Transverse colon (tissue), 4 donors: ENCODE results near the gene ERGIC1. TPM values are rescaled to one million over a fixed set of nuclear protein-coding genes. Genes with fewer than 3 reads are reported as not detected.
"Not testable (repeated sequence)": the region's sequence is repeated elsewhere in the genome, so short reads cannot be mapped to it uniquely, and the experiment has no call there.

Experiments used
- DNase-seq: peaks from one replicate; pipeline ENCODE4 v3.0.0-alpha.2; 2019
- H3K27ac ChIP-seq, 4 donors: fragments of 200-600 bp; sonication (generic); 2 replicates each; pipeline ENCODE4 v1.5.1; 2016 to 2018; ENCODE audit warnings: inconsistent platforms in 4 of 4
- H3K27me3 ChIP-seq: fragments of 200-600 bp; sonication (generic); 2 replicates; pipeline ENCODE4 v1.5.1; 2017; ENCODE audit warnings: inconsistent platforms
- H3K36me3 ChIP-seq, 4 donors: fragments of 200-600 bp; sonication (generic); 2 replicates each; pipeline ENCODE4 v1.5.1; 2017 to 2019; ENCODE audit warnings: inconsistent platforms in 4 of 4
- H3K4me1 ChIP-seq, 4 donors: fragments of 200-600 bp; sonication (generic); 2 replicates each; pipeline ENCODE4 v1.5.1; 2017 to 2020; ENCODE audit warnings: inconsistent platforms in 4 of 4
- H3K4me3 ChIP-seq, 4 donors: fragments of 200-600 bp; sonication (generic); 1 replicate in 1 of 4; 2 replicates in 3 of 4; pipeline versions ENCODE4 v1.5.1 to v1.6.1; 2017 to 2019; ENCODE audit warnings: inconsistent platforms in 4 of 4
- H3K9me3 ChIP-seq, 2 donors: fragments of 200-600 bp; sonication (generic); 2 replicates each; pipeline ENCODE4 v1.5.1; 2017 to 2019; ENCODE audit warnings: inconsistent platforms in 2 of 2
- EP300 ChIP-seq: sonication (generic); formaldehyde crosslinking; IDR thresholded peaks from one replicate; pipeline ENCODE4 v1.6.1; 2017; ENCODE audit warnings: antibody characterized with exemption, low read depth
- POLR2A ChIP-seq: fragments of 450-650 bp; IDR thresholded peaks from one replicate; pipeline ENCODE4 v1.6.1; 2016; ENCODE audit warnings: antibody characterized with exemption, mild to moderate bottlenecking, moderate library complexity
- POLR2AphosphoS5 ChIP-seq, 3 donors: sonication (generic); formaldehyde crosslinking; IDR thresholded peaks; one replicate each; pipeline ENCODE4 v1.6.1; 2016; ENCODE audit warnings: antibody characterized with exemption in 3 of 3
- WGBS, 2 donors: methylation state at CpG; one replicate each; pipeline ENCODE4 v1.1.5; 2018; ENCODE audit warnings: low coverage in 1 of 2; 5-methylcytosine and 5-hydroxymethylcytosine counted together
- in situ Hi-C, 4 donors: fragments of 200-750 bp; cut with MboI; loops; one replicate each; pipeline versions ENCODE4 v1.15.0 to v1.15.1; 2017; ENCODE audit warnings: low sequenced_read_pairs in 3 of 4, low pct_ligation_motif_present in 1 of 4, low pct_unique_long_range_greater_than_20kb in 1 of 4
- intact Hi-C: fragments of 100-400 bp; cut with DNase I; formaldehyde crosslinking; loops from one replicate; pipeline ENCODE4 v1.15.1; 2023; ENCODE audit warnings: low total_unique reads
- total RNA-seq, 4 donors: library from RNA; depleted of rRNA; stranded (reverse); fragments of >200 nt; gene quantifications; one replicate each; pipeline ENCODE4 v1.1.0, GENCODE V29; 2016
- TF ChIP-seq, protein P1 (sequence below), 5 experiments: fragments of 200-600 bp in 3 of 5; fragments of 450-650 bp in 2 of 5; sonication (generic) in 3 of 5; IDR thresholded peaks; 1 replicate in 2 of 5; 2 replicates in 3 of 5; pipeline ENCODE4 v1.5.1; 2016 to 2017; ENCODE audit warnings: antibody characterized with exemption in 5 of 5, inconsistent platforms in 3 of 5, mild to moderate bottlenecking in 2 of 5, moderate library complexity in 1 of 5

Gene ERGIC1
- total RNA-seq, 4 donors from 2014 or later: 125 to 252 (median 184) TPM

DNA sequence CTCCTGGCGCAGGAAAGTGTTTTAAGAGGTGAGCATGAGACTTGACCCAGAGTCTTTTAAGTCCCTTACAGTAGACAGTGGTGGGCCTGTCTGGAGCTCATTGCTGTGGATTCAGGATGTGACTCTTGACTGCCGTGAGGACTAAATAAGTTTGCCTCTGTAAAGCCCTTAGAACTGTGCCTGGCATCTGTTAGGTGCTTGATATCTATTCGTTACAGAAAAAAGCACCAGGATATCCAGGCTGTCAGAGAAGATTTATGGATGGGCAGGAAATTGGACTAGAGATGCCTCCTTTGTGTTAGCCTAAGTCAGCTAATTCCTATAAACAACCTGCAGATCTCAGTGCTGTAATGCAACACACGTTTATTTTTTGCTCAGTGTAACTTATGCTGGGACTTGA, 12.6 kb downstream of the ERGIC1 start:
- in situ Hi-C loops (no loop called here), intact Hi-C loops (no loop called here)
- Histone ChIP-seq H3K9me3 (no peaks in the 10 kb centered on the region), H3K4me1 (peaks cover 12 to 55% (median 41%) of the 10 kb centered on the region in 4 donors), H3K4me3 (no peak overlapping the region), H3K27me3 (no peaks in the 10 kb centered on the region), H3K27ac (peak overlapping the region; percentile 11 to 49 (median 45)), H3K36me3 (no peaks in the 10 kb centered on the region)
- no peak for DNase-seq
- WGBS, 2 donors: 41 to 57% methylated on average over 3 to 4 of the region's 4 CpGs
- TF ChIP-seq, protein P1, sequence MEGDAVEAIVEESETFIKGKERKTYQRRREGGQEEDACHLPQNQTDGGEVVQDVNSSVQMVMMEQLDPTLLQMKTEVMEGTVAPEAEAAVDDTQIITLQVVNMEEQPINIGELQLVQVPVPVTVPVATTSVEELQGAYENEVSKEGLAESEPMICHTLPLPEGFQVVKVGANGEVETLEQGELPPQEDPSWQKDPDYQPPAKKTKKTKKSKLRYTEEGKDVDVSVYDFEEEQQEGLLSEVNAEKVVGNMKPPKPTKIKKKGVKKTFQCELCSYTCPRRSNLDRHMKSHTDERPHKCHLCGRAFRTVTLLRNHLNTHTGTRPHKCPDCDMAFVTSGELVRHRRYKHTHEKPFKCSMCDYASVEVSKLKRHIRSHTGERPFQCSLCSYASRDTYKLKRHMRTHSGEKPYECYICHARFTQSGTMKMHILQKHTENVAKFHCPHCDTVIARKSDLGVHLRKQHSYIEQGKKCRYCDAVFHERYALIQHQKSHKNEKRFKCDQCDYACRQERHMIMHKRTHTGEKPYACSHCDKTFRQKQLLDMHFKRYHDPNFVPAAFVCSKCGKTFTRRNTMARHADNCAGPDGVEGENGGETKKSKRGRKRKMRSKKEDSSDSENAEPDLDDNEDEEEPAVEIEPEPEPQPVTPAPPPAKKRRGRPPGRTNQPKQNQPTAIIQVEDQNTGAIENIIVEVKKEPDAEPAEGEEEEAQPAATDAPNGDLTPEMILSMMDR (IDR thresholded peaks at IDR 0.05): no peak
- TF ChIP-seq POLR2A: no peak
- TF ChIP-seq EP300: no peak
- TF ChIP-seq POLR2AphosphoS5 (IDR thresholded peaks at IDR 0.05): no peak

DNA sequence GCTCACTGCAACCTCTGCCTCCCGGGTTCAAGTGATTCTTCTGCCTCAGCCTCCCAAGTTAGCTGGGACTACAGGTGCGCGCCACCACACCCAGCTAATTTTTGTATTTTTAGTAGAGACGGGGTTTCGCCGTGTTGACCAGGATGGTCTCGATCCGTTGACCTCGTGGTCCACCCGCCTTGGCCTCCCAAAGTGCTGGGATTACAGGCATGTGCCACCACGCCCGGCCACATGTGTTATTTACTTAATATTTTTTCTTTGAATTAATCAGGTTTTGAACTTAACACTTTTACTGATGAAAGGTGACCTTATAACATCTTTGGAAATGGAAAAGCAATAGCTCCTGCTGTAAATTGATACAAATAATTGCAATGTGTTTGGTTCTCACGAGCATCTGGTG, 13.5 kb downstream of the ERGIC1 start:
- H3K9me3 ChIP-seq, intact Hi-C loops, in situ Hi-C loops, H3K36me3 ChIP-seq, H3K4me3 ChIP-seq, H3K27me3 ChIP-seq, DNase-seq: not testable (repeated sequence)
- peak overlapping the region in 3 of 4 donors; percentile 67 to 83 (median 79) for H3K27ac ChIP-seq
- H3K4me1 ChIP-seq: peaks cover 12 to 63% (median 46%) of the 10 kb centered on the region in 4 donors
- WGBS, 2 donors: 86 to 89% methylated on average over 6 to 13 of the region's 13 CpGs

- Histone ChIP-seq H3K4me1 (peaks cover 14 to 71% (median 55%) of the 10 kb centered on the region in 4 donors), H3K27me3 (no peaks in the 10 kb centered on the region), H3K27ac (peak overlapping the region; percentile 19 to 83 (median 73)), H3K9me3 (no peaks in the 10 kb centered on the region), H3K36me3 (no peaks in the 10 kb centered on the region), H3K4me3 (no peak overlapping the region)
- intact Hi-C loops: no loop called here
- TF ChIP-seq POLR2AphosphoS5 (IDR thresholded peaks at IDR 0.05) (no peak), EP300 (no peak), POLR2A (no peak)
- TF ChIP-seq, protein P1 (IDR thresholded peaks at IDR 0.05): no peak
- WGBS, 2 donors: 60 to 83% methylated on average over 1 to 3 of the region's 3 CpGs
- in situ Hi-C loops: no loop called here
- DNase-seq: peak; percentile 35
These were observed 14.4 kb downstream of the ERGIC1 start for GRCh38 chr5:172848419-172848818.

DNA sequence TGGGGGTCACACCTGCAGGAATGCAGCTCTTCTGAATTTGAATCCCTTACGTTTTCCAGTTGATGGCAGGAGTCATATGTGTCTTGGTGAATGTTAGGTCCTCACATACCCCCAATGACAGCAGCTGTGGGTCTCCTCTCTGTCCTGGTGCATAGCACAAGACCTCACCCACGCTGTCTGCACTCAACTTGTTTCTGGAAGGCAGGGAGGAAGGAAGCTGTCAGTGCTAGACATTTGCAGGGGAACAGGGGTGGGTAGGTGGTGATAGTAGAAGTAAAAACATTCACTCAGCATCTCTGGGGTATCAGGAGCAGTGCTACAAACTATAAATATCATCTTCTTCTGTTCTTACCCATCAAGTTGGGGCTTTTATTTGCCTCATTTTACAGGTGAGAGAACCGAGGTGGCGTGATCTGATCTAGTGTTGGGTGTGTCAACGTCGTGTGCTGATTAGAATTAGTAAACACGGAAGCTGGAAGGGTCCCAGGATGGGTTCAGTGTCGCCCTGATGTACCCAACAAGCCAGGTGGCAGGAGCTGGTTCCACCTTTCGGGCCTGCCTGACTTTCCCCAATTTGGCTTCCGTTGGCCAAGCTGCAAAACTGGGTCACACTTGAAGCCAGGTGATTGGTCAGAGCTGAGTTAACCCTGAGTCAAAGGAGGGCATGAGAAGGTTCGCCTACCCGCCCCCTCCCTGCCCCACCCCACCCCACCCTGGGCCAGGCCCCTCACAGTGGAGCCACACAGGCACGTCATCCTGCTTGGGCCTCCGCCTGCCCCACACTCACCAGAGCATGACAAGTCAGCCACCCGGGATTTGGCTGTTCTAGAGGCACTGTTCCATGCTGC, 15.8 kb downstream of the ERGIC1 start:
- in situ Hi-C loops: loop anchor here in 2 of 4 donors (10.0 kb wide), 2 partner anchors 55 to 75 kb away; partner anchors contain the start of gene DUSP1 (in 1 of the 2)
- Histone ChIP-seq H3K9me3 (no peaks in the 10 kb centered on the region), H3K4me1 (peaks cover 25 to 85% (median 67%) of the 10 kb centered on the region in 4 donors), H3K27ac (peak overlapping the region; percentile 59 to 83 (median 73)), H3K36me3 (no peaks in the 10 kb centered on the region), H3K4me3 (no peak overlapping the region), H3K27me3 (no peaks in the 10 kb centered on the region)
- intact Hi-C loops: no loop called here
- WGBS, 2 donors: 46 to 60% methylated on average over 1 to 11 of the region's 15 CpGs
- TF ChIP-seq EP300 (peak; percentile 42), POLR2A (no peak), POLR2AphosphoS5 (IDR thresholded peaks at IDR 0.05) (peak in 2 of 3 donors; percentile 13 to 28)
- TF ChIP-seq, protein P1 (IDR thresholded peaks at IDR 0.05): no peak
- peak; percentile 77 for DNase-seq
